ENCODE data around the gene OR11L1.

Gene OR11L1

GRCh38 chr1:247841796-247842195 is at the start of gene OR11L1:
Gene OR11L1 (minus strand): TSS chr1:247841896. CDS start chr1:247841896, 0 bp downstream.
- Histone ChIP-seq H3K36me3 (ENCODE audit: control insufficient read depth, insufficient read depth, low read length) (no peaks in the 10 kb centered on the region), H3K9me3 (ENCODE audit: control insufficient read depth, low read length) (no peaks in the 10 kb centered on the region), H3K4me3 (ENCODE audit: low read depth, low read length) (no peak within 1 kb of the TSS), H3K79me2 (no peaks in the 10 kb centered on the region), H2AFZ (no peak within 1 kb of the TSS), H3K9ac (no peak within 1 kb of the TSS), H3K27ac (no peak within 1 kb of the TSS), H3K4me2 (ENCODE audit: low read length) (no peak within 1 kb of the TSS), H3K27me3 (ENCODE audit: control insufficient read depth, insufficient read depth, low read length) (no peaks in the 10 kb centered on the region), H3K4me1 (no peaks in the 10 kb centered on the region)
- TF ChIP-seq CTCF (IDR thresholded peaks at IDR 0.05) = no peak

DNA sequence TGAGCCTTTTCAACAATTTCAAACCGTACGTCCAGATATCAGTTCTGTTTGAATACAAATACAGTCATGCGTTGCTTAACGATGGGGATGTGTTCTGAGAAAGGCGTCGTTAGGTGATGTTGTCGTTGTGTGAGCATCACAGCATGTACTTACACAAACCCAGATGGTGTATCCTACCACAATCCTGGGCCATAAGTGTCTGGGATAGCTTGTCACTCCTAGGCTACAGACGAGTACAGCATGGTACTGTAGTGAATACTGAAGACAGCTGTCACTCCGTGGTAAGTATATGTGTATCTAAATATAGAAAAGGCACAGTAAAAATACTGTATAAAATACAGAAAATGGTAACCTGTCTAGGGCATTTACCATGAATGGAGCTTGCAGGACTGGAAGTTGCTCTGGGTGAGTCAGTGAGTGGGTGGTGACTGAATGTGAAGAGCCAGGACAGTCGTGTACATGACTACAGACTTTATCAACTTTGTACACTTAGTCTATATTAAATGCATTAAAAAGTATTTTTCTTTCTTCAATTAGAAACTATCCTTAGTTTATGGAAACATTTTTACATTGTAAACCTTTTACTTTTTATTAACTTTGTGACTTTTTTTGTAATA is 43.2 kb upstream of the OR11L1 start:
- no peak overlapping the region for H3K27ac ChIP-seq
- no peak for TF ChIP-seq CTCF (IDR thresholded peaks at IDR 0.05)
- no peak overlapping the region for H3K4me3 ChIP-seq (ENCODE audit: low read depth, low read length)
- H3K4me1 ChIP-seq = no peaks in the 10 kb centered on the region
- no peak overlapping the region for H2AFZ ChIP-seq
- H3K9me3 ChIP-seq (ENCODE audit: control insufficient read depth, low read length) = no peaks in the 10 kb centered on the region
- H3K4me2 ChIP-seq (ENCODE audit: low read length) = no peak overlapping the region
- no peaks in the 10 kb centered on the region for H3K79me2 ChIP-seq
- H3K9ac ChIP-seq = no peak overlapping the region
- H3K36me3 ChIP-seq (ENCODE audit: control insufficient read depth, insufficient read depth, low read length) = no peaks in the 10 kb centered on the region
- no peaks in the 10 kb centered on the region for H3K27me3 ChIP-seq (ENCODE audit: control insufficient read depth, insufficient read depth, low read length)

DNA sequence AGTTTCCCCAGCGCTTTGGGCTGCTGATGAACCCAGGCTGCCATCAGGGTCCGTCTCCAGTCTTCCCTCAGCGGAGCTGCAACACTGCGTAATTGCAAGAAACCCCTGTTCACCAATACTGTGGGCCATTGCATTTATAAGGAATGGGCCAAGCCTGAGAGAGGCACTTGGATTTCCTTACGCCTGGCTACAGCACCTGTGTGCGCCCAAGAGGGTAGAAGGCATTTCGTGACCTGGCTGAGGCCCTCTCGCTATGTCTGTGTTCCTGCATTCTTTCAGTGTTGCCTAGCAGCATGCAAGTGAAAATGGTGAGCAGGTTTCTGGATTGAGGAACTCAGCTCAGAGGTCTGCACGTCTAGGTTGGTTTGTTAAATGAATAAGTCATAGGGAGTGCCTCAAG is 41.6 kb upstream of the OR11L1 start:
- Histone ChIP-seq H3K27ac (no peak overlapping the region), H3K27me3 (ENCODE audit: control insufficient read depth, insufficient read depth, low read length) (no peaks in the 10 kb centered on the region), H3K4me2 (ENCODE audit: low read length) (no peak overlapping the region), H2AFZ (no peak overlapping the region), H3K9me3 (ENCODE audit: control insufficient read depth, low read length) (no peaks in the 10 kb centered on the region), H3K36me3 (ENCODE audit: control insufficient read depth, insufficient read depth, low read length) (no peaks in the 10 kb centered on the region), H3K79me2 (no peaks in the 10 kb centered on the region), H3K4me1 (no peaks in the 10 kb centered on the region), H3K9ac (no peak overlapping the region), H3K4me3 (ENCODE audit: low read depth, low read length) (no peak overlapping the region)
- no peak for TF ChIP-seq CTCF (IDR thresholded peaks at IDR 0.05)

- no peak overlapping the region for H3K4me2 ChIP-seq (ENCODE audit: low read length)
- H3K4me1 ChIP-seq = no peaks in the 10 kb centered on the region
- H3K9ac ChIP-seq = no peak overlapping the region
- H3K27me3 ChIP-seq (ENCODE audit: control insufficient read depth, insufficient read depth, low read length) = no peaks in the 10 kb centered on the region
- no peak overlapping the region for H2AFZ ChIP-seq
- no peak overlapping the region for H3K27ac ChIP-seq
- no peaks in the 10 kb centered on the region for H3K9me3 ChIP-seq (ENCODE audit: control insufficient read depth, low read length)
- TF ChIP-seq CTCF (IDR thresholded peaks at IDR 0.05) = no peak
- no peaks in the 10 kb centered on the region for H3K36me3 ChIP-seq (ENCODE audit: control insufficient read depth, insufficient read depth, low read length)
- no peak overlapping the region for H3K4me3 ChIP-seq (ENCODE audit: low read depth, low read length)
- H3K79me2 ChIP-seq = no peaks in the 10 kb centered on the region
Measured at GRCh38 chr1:247865416-247865815, 23.7 kb upstream of the OR11L1 start.

DNA sequence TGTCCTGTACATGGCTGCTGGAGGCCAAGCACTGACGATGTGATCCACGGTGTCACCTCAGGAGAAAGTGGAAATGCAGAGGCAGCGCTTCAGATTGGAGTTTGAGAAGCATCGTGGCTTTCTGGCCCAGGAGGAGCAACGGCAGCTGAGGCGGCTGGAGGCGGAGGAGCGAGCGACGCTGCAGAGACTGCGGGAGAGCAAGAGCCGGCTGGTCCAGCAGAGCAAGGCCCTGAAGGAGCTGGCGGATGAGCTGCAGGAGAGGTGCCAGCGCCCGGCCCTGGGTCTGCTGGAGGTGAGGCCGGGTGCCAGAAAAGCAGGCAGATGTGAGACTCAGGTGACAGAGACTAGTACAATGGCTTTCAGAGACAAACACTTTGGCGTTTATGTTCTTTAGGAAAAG is 22.9 kb upstream of the OR11L1 start:
- no peaks in the 10 kb centered on the region for H3K27me3 ChIP-seq (ENCODE audit: control insufficient read depth, insufficient read depth, low read length)
- TF ChIP-seq CTCF (IDR thresholded peaks at IDR 0.05) = no peak
- no peaks in the 10 kb centered on the region for H3K36me3 ChIP-seq (ENCODE audit: control insufficient read depth, insufficient read depth, low read length)
- H3K9me3 ChIP-seq (ENCODE audit: control insufficient read depth, low read length) = no peaks in the 10 kb centered on the region
- no peaks in the 10 kb centered on the region for H3K79me2 ChIP-seq
- H3K4me2 ChIP-seq (ENCODE audit: low read length) = no peak overlapping the region
- H2AFZ ChIP-seq = no peak overlapping the region
- no peak overlapping the region for H3K9ac ChIP-seq
- H3K4me1 ChIP-seq = no peaks in the 10 kb centered on the region
- no peak overlapping the region for H3K27ac ChIP-seq
- H3K4me3 ChIP-seq (ENCODE audit: low read depth, low read length) = no peak overlapping the region

All from parathyroid adenoma (tissue), 2 donors.